ENCODE measurements around the gene ADIPOR1. TPM values are rescaled to one million over a fixed set of nuclear protein-coding genes. Genes with fewer than 3 reads are reported as not detected.

The ADIPOR1 gene
- total RNA-seq: 10 to 100 TPM; 50.6 to 57.0 TPM

GRCh38 chr1:202957733-202958543 is at the start of gene ADIPOR1:
Gene ADIPOR1 (minus strand): TSS chr1:202958312. CDS start chr1:202951070, 7,242 bp downstream.

GRCh38 chr1:203006948-203007871 is 49.1 kb upstream of the ADIPOR1 start, which contains the start of gene TMEM183A:
Gene TMEM183A (plus strand): TSS chr1:203007374. CDS start chr1:203007466, 92 bp downstream.

GRCh38 chr1:202926581-202927491 is 31.3 kb downstream of the ADIPOR1 start, which contains the start of gene KLHL12:
Gene KLHL12 (minus strand): TSS chr1:202927234. CDS start chr1:202925162, 2,072 bp downstream.

Other genes with a start within 250 kb of the ADIPOR1 start
- not detected for gene SYT2, start 247.9 kb downstream of the ADIPOR1 start, total RNA-seq
- 10 to 100 TPM; 55.2 to 66.6 TPM for gene KDM5B, start 149.9 kb downstream of the ADIPOR1 start, total RNA-seq
- gene PCAT6, start 147.4 kb downstream of the ADIPOR1 start, total RNA-seq: 1 to 10 TPM in 1 of 2 experiments, under 1 TPM in 1; 0.79 to 1.8 TPM
- 10 to 100 TPM; 13.7 to 14.5 TPM for gene RABIF, start 69.2 kb downstream of the ADIPOR1 start, total RNA-seq
- 10 to 100 TPM; 22.6 to 26.2 TPM for gene KLHL12, start 31.1 kb downstream of the ADIPOR1 start, total RNA-seq
- gene CYB5R1, start 8.9 kb upstream of the ADIPOR1 start, total RNA-seq: 10 to 100 TPM; 22.8 to 23.6 TPM
- 10 to 100 TPM; 62.5 to 68.8 TPM for gene TMEM183A, start 49.1 kb upstream of the ADIPOR1 start, total RNA-seq
- gene PPFIA4, start 68.2 kb upstream of the ADIPOR1 start, total RNA-seq: 10 to 100 TPM; 45.8 to 46.9 TPM
- not detected for gene MYOG, start 127.7 kb upstream of the ADIPOR1 start, total RNA-seq
- not detected for gene ADORA1, start 169.4 kb upstream of the ADIPOR1 start, total RNA-seq
- gene MYBPH, start 217.5 kb upstream of the ADIPOR1 start, total RNA-seq: not detected
- gene CHI3L1, start 228.4 kb upstream of the ADIPOR1 start, total RNA-seq: not detected